GM18867 (cell line): Measurements from ENCODE around the gene ANKS3.

Experiments
- ATAC-seq: cut with Tn5 transposase; IDR thresholded peaks from one replicate; pipeline ENCODE4 v1.9.1; 2021; ENCODE audit warnings: mild to moderate bottlenecking, moderate library complexity; ENCODE audit not compliant: unreplicated experiment

Gene ANKS3

DNA sequence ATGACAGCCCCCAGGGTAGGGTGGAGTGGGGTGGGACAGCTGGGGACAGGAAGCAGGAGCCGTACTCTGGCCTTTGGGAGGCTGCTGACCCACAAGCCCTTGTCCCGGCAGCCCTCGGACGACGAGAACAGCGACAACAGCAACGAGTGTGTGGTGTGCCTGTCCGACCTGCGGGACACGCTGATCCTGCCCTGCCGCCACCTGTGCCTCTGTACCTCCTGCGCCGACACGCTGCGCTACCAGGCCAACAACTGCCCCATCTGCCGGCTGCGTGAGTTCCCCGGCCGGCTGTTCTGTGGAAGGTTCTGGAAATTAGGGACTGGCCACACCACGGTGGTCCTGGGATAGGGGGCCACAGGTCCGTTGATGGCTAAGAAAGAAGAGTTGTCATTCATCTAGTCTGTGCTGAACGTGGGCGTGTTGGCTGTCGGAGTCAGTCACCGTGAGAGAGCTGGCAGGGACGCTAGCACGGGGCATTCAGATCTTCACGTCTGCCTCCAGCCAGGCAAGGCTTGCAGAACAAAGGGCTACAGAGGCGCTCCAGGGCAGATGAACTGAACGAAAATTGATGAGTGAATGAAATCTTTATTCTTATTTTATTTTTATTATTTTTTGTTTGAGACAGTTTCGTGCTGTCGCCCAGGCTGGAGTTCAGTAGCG is 60.6 kb downstream of the ANKS3 start:
- ATAC-seq, result no peak

DNA sequence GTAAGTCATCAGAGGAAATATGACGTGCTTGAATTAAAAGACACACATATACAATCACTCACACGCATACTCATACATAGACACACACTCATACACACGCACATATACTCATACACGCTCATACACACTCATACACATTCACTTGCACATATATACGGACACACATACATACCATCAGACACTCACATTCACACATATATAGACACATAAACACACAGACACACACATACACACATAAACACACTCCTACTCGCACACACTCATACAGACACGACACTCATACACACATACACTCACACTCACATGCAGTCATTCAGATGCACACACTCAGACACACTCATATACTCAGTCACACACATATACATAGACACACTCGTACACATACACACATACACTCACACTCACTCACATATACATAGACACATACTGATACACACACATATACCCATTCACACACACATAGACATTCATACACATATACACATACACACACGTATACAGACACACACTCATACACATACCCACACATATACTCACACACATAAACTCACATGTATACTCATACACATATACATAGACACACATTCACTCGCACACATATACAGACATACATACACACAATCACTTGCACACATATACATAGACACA is 65.6 kb downstream of the ANKS3 start:
- ATAC-seq, result no peak

DNA sequence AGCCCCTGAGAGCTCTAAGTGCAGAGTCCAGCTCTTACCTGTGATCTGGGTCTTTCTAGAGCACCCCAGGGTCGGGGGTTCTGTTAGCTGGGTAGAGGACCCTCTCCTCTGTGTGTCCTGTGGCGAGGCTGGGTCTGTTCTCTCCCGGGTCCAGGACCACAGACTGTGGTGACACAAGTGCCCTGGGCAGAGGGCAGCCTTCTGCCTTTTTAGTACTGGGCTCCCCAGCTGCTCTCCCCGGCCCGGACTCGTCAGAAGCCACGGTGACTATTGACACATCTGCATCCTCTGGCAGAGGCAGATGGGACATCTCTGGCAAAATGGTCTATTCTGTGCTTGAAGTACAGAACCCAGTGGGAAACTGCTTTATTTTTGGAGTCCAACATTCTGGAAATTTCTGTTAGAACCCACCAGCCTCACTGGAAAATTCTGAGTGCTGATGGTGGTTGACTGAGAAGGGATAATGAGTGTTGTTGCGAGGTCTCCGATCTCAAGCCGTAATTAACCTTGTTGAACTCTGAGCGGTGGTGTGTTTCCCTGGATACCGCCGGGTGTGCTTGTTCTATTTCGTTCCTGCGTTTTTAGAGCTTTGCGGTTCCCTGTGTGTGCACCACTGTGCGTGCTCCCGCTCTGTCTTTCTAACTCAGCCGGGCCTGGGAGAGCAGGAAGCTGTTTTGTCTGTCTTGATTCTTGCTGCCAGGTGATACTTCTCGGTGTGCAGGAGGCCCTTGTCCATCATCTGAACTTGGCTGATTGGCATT is 66.7 kb downstream of the ANKS3 start:
- ATAC-seq, result no peak

- ATAC-seq, result no peak
Measured at GRCh38 chr16:4666537-4667202, 67.4 kb downstream of the ANKS3 start.

- no peak for ATAC-seq
Measured at GRCh38 chr16:4664538-4665418, 69.3 kb downstream of the ANKS3 start.

DNA sequence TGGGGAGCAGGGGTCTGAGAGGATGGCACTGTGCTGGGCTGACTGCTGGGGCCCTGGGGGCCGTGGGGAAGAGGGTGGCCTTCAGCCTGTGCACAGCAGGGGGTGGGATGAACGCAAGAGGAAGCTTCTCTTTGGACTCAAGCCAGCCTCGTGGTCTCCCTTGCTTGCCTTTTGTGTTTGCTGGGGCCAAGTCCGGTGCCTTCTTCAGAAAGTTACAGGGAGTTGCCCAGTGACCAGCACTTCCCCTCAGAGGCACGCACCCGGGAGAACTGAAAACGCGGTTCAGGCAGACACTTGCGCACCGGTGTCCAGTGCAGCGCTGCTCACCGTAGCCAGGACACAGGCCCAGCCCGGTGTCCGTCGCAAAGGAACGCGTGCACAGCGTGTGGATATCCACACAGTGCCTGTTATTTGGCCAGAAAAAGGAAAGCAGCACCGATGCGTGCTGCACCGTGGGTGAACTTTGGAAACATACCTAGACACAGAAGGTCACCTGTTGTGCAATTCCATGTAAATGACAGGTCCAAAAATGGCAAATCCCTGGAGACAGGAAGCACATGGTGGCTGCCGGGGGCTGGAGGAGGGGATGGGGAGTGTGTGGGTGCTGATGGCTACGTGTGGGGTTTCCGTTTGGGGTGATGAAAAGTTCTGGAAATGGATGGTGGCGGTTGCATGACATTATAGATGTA is 70.2 kb downstream of the ANKS3 start:
- ATAC-seq, result no peak

GRCh38 chr16:4663465-4663776 is 70.7 kb downstream of the ANKS3 start:
- no peak for ATAC-seq

GRCh38 chr16:4661661-4662060 is 72.4 kb downstream of the ANKS3 start:
- ATAC-seq, result no peak

DNA sequence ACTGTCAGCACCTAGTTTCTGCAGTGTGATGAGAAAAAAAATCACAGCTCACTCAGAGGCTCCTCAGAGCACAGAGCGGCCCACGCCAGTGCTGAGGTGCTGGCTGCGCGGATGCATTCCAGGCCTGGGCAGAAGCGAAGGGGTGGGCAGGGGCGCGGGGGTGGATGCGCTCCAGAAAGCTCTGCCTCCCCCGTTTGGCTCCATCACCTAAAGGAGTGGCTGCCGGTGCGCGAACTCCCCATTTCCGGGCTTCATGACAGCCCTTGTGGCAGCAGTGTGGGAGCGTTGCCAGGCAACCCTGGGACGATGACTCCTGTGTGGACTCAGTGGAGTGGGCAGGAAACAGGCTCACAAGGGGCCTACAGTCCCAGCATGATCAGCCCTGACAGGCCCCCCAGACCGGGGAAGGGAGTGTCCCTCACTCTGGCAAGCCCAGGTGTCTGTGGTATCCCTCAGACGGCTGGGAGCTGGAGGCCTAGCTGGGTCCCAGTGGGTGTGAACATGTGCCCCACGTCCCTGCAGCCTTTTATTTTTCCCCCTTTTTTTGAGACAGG is 73.5 kb downstream of the ANKS3 start:
- ATAC-seq, result no peak

DNA sequence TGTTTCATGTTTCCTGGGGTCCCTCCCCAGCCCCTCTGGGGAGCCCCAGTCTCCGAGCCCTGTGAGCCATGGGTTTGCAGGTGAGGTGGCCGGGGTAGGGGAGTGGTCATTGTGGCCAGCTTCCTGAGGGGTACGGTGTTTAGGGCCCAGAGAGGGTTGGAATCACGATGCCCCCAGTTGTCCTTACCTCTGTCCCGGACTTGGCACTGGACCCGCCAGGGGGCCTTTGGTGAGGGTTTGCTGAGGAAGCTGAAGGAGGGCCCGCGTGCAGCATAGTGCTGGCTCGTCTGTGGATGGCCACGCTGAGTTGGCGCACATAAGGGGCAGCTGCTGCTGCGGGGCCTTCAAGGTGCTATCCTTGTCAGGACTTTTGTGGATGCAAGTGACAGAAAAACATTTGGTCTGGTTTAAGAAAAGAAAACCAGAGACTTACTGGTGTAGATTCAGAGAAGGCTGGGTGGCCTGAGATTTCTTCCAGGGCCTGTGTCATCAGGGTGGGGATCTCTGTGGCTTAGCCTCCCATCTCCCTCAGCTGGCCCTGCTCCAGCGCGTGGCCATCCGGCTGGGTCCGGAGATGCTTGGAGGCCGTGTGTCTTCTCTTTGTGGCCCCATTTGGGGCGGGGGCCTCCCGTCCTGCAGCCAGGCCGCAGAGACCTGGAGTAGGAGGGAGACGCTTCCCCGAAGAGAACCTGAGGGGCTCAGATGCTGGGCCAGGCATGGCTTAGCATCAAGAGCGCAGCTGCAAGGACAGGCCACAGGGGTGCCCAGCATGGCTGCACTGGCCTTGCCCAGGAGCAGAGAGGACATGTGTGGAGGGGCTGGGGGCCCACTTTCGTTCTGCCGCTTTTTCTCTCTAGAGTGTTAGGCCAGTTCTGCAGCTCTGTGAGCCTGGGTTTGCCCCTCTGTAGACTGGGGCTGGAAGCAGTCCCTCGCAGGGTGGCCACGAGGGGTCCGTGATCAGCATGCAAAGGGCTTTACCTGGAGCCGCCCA is 74.4 kb downstream of the ANKS3 start:
- ATAC-seq, result no peak

- ATAC-seq, result no peak
Measured at GRCh38 chr16:4656695-4657686, 77.1 kb downstream of the ANKS3 start.

DNA sequence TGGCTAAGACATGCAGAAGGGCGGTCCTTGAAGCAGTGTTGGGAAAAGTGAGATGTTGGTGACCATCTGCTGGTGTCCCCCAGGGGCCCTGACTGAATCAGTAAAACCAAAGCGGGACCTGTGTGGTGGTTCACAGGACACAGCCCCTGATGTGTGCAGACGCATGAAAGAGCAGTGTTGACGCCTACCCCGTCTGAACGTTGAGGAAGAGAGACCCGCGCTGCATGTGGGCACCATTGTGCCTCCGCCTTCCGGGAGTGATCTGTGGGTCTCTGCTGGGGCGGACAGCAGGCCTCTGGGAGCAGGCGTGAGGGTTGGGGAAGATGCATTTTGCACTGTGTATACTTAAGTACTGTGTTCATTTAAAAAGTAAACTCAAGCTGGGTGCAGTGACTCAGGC is 77.8 kb downstream of the ANKS3 start:
- ATAC-seq, result no peak

GRCh38 chr16:4655801-4656200 is 78.3 kb downstream of the ANKS3 start:
- ATAC-seq, result no peak

- ATAC-seq, result no peak
Measured at GRCh38 chr16:4654964-4655590, 79.0 kb downstream of the ANKS3 start.

DNA sequence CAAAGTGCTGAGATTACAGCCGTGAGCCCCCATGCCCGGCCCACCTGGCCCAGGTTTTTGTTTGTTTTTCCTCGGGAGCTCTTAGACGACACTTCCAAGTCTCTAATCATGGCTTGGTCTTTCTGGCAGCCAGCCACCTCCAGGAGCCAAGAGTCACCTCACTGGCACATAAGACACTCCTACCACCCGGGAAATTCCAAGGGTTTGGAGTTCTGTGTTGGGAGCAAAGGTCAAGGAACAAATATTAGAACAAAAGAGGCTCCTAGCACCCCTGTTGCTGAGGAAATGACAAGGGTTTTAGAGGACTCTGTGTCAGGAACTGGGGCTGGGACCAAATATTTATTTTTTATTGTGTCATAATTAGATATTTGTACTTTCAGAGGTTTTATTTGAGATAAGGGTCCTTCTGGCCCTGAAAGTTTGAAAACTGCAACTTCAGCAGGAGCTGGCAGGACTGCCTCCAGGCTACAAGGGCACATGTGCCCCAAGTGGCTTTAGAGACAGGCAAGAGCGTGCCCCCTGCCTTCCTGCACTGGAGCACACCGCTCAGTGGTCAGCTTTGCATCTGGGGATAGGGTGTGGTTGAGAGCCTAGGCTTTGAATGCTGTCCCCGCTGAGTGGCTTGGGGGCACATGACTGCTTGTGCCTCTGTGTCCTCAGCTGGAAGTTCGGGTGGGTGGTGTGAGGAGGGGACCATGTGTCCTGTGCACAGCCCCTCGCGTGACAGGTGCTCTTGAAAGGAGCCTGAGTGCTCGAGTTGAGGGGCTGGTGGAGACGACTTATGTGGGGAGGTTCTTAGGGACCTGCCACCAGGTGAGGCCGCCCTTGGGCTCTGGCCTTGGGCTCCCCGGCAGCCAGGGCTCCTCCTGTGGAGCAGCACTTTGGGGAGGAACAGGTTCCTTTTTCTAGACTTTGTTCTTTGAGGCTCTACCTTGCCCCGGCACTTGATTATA is 79.8 kb downstream of the ANKS3 start:
- ATAC-seq, result no peak

- ATAC-seq, result no peak
Measured at GRCh38 chr16:4652561-4652960, 81.5 kb downstream of the ANKS3 start.
